HG03571 (cell line): Measurements from ENCODE around the gene CCDC88A.
"Not testable (repeated sequence)": the region's sequence is repeated elsewhere in the genome, so short reads cannot be mapped to it uniquely, and the experiment has no call there.

Source experiments
- ATAC-seq: cut with Tn5 transposase; IDR thresholded peaks from one replicate; pipeline ENCODE4 v1.9.1; 2021; ENCODE audit not compliant: unreplicated experiment

CCDC88A gene

DNA sequence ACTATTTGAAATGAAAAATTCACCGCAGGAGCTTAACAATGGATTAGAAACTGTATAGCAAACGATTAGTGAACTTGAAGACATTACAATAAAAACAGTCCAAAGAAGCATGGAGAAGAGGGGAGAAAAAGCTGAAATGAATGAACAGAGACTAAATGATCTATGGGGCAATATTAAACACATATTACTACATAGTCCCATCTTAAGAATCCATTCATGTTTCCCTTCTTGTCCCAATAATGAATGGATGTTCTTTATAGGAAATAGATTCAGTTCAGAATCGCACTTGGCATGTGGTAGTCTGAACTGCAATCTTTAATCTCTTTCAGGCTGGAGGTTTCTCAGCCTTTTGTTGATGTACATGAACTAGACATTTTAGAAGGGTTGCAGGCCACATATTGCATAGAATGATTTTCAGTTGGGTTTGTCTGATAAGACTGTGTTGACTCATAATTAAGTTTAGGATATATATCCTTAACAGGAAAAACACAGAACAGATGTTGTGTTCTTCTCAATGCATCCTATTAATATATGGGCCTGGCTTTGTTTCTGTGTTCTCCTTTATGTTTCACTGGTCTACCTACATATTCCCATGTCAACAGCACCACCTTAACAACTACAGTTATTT lies 27.9 kb downstream of the CCDC88A start:
- no peak for ATAC-seq

DNA sequence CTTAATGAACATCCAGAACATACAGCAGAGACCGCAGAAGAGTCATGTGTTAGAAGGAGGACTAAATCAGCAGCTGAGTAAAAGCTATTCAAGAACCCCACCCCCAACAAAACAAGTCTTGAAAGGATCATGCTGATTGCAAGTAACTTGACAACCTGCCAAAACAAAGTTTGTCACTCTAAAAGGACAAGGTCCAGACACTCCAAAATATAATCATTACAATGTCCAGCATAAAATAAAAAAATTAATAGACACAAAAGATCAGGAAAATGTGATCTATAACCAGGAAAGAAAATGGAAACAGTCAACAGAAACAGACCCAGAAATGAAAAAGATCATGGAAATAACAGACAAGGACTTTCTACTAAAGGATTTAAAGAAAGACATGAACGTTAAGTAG lies 28.5 kb downstream of the CCDC88A start:
- no peak for ATAC-seq

DNA sequence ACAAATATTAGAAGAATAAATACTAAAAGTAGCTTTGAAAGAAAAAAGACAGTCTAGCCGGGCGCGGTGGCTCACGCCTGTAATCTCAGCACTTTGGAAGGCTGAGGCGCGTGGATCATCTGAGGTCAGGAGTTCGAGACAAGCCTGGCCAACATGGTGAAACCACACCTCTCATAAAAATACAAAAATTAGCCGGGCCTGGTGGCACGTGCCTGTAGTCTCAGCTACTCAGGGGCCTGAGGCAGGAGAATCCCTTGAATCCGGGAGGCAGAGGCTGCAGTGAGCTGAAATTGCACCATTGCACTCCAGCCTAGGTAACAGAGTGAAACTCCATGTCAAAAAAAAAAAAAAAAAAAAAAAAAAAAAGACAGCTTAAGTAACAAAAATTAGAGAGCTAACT lies 34.1 kb downstream of the CCDC88A start:
- ATAC-seq, result not testable (repeated sequence)

DNA sequence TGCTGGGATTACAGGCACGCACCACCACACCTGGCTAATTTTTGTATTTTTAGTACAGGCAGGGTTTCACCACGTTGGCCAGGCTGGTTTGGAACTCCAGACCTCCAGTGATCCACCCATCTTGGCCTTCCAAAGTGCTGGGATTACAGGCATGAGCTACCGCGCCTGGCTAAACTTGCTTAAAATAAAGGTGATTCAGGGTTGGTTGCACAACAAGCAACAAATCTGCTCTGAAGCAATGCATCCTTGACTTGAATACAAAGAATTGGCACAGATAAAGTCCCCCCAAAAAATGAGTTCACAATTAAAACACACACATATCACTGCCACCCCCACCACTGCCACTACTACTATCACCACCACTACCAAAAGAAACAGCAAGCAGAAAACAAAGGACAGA lies 34.9 kb downstream of the CCDC88A start:
- ATAC-seq, result no peak

DNA sequence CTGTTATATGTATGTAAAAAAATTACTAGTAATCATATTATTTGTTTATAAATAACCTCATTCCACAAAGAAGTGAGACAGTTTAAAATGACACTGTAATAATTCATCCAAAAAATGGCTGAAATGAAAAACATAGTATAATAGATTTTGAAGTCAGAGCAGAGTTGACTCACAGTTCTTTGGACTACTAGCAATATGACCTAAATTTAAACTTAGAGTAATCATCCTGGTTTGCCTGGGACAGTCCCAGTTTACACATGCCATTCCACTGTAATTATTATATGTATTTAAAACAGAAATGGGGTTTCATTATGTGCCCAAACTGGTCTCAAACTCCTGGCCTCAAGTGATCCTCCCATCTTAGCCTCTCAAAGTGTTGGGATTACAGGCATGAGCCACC lies 48.3 kb downstream of the CCDC88A start:
- no peak for ATAC-seq

DNA sequence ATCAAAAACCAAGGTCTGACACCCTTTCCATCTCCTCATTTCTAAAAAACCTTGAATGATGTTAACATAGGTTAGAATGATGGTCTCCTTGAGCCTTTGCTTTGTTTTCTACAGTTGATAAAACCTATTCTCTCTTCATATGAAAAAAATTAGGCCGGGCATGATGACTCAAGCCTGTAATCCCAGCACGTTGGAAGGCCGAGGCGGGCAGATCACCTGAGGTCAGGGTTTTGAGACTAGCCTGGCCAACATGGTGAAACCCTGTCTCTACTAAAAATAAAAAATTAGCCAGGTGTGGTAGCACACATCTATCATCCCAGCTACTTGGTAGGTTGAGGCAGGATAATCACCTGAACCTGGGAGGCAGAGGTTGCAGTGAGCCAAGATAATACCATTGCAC lies 49.4 kb downstream of the CCDC88A start:
- ATAC-seq, result no peak

DNA sequence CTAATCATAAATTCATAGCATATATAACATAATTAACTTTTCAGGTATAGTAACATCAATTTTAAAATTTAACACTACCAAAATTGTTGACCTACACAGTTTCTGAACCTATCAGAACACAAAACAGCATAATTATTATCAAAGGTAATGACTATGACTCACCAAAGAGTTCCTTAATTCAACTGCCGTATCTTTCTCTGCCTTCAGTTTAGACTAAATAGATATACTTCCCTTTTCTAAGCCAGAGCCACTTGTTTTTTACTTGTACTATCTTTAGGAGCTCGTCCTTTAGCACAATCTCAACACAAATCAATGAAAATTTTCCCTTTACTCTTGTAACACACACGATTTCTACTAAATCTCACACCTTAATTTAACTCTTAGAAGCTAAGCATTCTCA lies 54.4 kb downstream of the CCDC88A start:
- ATAC-seq, result no peak

DNA sequence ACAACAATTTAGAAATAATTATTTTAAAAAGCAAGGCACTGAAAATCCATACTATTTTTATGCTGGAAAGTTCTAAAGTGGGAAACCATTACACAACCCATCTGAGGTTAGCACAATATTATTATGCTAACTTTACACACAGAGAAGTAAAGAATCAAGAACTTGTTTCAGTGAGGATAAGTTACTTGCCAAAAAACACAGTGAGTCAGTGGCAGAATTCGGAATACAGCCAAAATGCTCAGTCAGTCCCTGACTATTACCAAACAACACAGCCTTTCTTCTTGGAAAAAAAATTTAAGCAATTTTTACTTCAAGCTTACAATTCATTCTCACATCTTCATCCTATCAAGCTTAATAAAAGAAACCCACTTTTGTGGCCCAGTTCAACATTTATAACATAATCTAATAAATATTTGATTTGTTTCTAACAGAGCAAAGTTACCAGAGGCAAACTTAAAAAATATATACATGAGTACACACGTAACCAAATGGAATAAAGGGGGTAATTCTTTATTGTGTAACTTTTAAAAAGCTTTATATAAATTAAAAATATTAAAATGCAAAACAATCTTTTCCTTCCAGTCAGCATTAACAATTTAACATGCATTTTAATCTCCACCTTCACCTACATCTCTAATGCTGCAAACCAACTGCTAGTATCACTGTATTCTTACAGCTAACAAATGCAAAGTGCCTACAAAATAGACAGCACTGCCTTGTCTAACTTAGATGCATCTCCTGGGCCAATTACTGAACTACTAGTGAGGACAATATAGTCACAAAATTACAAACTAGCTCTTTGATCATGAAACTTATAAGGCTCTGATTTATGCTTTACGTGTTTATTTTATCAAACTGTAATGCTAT lies 55.2 kb downstream of the CCDC88A start:
- ATAC-seq, result no peak

DNA sequence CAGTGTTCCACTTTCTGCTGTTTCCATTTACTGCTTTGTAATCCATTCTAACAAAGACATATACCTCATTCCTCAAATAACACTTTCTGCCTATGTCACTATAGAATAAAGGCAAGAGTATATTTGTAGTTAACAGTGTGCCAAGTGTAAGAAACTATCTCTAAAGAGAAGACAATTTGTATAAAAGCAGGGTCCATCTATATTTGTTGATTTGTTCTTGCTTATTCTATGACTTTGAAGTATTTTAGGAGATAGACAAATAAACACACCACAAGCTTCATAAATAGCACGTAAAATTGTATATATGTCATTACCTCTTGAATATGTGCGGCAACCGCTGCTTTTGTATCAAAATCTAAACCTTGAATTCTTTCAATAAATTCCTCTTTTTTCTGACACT lies 56.0 kb downstream of the CCDC88A start:
- no peak for ATAC-seq

DNA sequence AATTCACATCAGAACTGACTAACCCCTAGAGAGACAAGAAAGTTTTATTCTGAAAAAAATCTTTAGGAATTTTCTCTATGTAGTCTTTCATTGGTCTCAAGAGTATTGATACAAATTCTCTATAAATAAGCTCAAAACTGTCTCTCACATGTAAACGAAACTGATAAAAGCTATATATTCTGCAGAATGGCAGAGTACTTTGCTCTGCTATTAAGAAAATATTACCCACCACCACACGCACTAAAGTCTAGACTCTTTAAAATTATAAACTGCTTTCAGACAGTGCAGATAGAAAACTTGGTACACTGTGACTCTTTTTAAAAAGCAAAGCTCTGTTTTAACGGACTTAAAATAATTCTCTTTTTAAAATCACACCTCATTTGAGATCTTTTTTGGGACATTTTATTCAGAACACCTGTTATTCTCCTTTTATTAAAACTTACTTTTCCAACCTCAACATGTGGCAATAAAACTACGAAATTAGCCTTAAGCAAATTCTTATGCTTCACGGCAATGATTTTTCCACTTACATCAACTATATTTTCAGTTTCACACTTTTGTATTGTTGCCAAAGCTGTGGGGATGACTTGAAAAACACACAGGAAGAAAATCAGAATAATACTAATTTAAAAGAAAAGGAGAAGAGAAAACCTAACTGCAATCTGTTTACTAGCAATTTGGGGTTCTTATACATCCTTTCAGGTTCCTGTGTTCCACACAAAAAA lies 58.0 kb downstream of the CCDC88A start:
- ATAC-seq, result no peak

DNA sequence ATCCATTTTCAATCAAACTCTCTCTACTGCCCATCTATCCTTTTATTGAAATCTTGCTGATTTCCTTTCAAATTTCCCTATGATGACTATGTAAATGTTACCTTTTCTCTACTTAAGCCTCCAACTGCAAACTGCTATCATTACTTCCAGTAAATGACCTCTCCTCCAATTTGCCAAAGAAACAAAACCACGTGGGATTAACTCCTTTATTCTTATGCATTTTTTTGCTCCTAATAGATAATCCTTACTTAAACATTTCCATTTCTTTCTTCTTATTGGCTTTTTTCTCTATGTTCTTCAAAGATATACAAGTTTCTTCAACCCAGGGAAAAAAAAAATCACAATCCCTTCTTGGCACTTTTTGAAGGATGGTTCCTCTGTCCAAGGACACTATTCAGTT lies 61.2 kb downstream of the CCDC88A start:
- no peak for ATAC-seq

DNA sequence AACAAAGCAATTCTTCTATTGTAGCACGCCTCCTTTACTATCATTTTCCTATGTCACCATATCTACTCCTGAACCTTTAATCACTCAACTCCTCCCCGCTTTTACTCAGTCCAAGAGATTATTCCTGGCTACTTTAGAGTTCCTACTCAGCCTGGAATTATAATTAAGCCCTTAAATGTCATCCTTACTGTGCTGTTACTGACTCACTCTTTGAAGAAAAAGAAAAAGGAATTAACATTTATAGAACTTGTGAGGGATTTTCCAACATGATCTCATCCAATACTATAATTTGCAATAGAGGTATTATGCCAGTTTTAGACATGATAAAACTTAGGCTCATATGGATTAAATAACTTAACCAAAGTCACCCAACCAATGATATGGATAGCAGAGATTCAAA lies 61.7 kb downstream of the CCDC88A start:
- no peak for ATAC-seq

DNA sequence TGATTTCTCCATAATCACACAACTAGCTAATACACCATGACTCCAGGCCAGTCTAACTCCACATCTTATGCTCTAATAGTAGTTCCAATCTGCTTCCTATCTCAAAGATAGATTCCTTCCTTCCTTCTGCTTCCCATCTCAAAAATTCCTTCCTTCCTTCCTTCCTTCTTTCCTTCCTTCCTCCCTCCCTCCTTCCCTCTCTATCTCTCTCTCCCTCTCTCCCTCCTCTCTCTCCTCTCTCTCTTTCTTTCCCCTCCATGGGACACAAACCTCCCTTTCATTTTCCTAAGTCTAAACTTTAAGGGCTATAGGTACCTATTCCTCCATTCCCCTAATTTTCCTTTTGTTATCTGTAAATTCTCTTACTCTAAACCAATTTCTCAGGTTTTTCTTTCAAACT lies 62.5 kb downstream of the CCDC88A start:
- ATAC-seq, result no peak

DNA sequence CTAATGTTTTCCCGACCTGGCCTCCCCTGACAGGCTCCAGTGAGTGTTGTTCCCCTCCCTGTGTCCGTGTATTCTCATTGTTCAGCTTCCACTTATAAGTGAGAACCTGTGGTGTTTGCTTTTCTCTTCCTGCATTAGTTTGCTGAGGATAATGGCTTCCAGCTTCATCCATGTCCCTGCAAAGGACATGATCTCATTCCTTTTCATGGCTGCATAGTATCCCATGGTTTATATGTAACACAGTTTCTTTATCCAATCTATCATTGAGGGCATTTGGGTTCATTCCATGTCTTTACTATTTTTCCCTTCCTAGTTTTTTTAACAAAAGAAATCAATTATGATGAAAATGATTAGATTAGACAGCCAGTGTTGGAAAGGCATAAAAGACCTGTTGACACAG lies 63.5 kb downstream of the CCDC88A start:
- not testable (repeated sequence) for ATAC-seq

DNA sequence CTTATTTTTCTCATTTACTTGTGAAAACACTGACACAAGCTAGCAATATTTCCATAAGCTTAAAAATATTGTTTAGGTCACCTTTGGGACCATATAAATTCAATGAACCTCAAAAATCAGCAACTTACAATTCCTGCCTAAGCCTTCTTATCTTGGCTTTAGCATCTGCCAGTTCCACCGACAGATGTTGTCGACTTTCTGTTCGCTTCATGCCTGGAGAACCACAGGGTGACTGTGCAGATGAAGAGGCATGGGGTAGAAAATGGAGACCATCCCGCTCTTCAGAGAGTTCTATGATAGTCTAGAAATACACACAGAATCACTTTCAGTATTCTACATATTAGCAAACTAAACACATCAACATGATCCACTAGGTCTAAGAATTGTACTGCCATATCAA lies 64.2 kb downstream of the CCDC88A start:
- ATAC-seq, result no peak

DNA sequence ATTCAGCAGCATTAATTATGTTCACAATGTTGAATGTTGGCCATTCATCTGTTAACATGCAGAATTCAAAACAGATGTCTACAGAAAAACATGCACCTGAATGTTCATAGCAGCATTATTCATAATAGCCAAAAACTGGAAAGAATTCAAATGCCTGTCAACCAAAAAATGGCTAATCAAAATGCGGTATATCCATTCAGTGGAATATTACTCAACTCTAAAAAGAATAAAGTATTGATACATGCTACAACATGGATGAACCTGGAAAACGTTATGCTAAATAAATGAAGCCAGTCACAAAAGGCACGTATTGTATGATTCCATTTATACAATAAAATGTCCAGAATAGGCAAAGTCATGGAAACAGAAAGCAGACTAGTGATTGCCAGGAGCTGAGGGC lies 68.0 kb downstream of the CCDC88A start:
- no peak for ATAC-seq

DNA sequence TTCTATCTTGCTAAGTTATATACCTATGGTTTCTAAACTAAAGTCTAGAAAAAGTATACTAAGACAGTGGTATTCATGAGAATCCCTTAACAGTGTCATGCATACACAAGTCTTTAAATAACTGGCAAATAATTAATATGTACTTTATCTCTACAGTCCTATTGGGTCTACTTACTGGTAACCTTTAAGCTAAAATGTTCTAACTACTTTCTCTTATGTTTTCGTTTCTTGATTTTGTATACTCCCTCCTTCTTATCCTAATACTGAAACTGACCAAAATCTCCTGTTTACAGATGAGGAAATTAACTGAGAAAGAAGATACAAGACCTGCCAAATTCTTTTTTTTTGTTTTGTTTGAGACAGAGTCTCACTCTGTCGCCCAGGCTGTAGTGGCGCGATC lies 74.6 kb downstream of the CCDC88A start:
- no peak for ATAC-seq

DNA sequence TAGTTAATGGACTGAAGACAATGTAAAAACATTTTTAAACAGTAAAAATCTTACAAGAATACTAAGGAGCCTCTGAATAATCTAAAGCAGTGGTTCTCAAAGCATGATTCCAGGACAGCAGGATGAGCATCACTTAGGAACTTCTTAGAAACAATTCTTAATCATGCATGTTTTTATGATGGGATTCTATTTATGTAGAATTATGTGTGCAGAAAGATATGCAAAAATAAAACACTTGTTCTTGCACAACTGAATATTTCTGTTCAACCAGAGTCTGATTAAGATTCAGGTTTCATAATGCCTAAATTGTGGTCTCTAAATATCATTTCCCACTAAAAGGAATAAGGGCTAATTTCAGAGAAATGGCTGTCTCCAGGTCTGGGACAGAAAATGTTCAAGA lies 81.4 kb downstream of the CCDC88A start:
- ATAC-seq, result no peak

DNA sequence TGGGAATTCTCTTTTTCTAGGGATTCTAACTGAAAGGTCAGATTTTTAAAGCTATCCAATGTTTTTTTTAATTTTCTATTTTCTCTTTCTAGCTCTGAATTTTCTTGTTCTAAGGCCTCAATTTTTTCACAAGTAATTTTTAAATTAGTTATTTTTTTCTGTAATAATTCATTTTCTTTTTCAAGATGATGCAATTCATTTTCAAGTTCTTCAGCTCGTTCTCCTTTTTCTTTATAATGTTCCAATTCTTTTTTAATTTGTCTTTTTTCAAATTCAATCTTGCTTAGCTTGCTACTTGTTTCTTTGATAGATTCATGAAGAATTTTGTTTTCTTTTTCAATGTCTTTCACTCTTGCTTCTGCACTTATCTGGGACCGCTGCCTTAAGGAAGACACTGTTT lies 84.9 kb downstream of the CCDC88A start:
- ATAC-seq, result no peak

DNA sequence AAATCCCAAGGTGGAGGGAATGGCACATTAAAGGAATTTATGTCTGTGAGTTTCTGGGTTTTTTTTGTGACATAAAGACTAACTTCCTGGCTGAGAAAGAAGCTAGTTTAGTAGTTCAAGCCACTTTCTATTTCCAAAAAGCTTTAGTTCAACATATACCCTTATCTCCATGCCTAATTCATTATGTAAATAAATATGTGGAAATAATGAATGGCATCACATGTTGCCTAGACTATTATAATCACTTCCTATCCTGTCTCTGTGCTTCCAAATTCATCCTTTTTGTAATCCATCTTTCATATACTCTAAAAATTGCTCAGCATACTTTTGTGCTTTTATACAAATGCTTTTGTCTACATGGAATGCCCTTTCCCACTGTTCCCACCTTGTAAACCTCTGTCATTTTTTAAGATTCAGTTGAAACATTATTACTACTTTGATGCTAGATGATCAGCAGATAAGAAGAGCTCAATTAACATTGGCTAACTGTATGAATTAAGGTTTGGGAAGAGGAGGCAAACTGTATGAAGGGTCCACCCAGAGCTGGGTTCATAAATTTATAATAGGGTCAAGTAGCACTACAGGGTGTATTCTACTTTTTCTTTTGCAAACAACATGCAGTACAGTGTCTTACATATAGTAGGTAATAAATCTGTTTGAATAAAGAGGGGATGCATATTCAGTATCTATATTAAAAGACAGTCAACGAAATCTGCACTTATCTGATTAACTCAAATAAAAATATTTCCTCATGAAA lies 88.9 kb downstream of the CCDC88A start:
- no peak for ATAC-seq

DNA sequence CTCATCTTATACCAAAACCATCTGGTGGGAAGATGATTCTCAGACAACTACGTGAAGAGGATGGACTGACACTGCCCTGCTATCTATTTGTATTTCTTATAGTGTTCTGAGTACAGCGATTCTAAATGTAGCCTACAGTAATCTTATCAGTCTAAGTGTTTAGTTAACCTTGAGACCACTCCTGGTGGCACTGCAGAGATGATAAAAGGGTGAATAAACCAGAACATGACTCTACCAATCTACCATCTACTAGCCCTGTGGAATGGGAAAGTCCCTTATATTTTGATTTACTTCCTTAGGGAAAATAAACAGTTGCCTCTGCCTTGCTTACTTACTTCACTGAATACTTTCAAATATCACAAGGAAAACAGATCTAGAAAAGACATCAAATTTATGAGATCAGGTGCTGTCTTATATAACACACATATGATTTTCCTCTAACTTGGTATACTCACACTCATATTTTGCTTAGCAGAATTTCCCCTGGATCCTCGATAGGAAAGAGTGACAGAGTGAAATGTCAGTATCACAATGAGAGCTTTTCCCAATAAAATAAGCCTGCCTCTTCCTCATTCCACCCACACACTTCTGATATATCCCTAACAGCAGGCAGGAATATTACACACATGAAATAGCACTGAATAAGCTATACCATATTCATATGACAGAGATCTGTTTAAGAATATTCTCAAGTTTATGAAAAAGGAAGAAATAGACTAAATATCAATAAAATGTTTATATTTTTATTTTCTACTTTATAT lies 92.0 kb downstream of the CCDC88A start:
- no peak for ATAC-seq
